Activated naive CD8-positive, alpha-beta T cell (primary cell): ENCODE measurements around the gene TEAD4.
"Not testable (repeated sequence)": the region's sequence is repeated elsewhere in the genome, so short reads cannot be mapped to it uniquely, and the experiment has no call there.

Experiments used
- H3K27ac Mint-ChIP-seq: one replicate; pipeline ENCODE4 v1.8.0; 2021; ENCODE audit warnings: mixed read lengths
- H3K27me3 Mint-ChIP-seq: one replicate; pipeline ENCODE4 v1.8.0; 2021; ENCODE audit warnings: mixed read lengths
- H3K36me3 Mint-ChIP-seq: one replicate; pipeline ENCODE4 v1.8.0; 2021; ENCODE audit warnings: mixed read lengths
- H3K4me1 Mint-ChIP-seq: one replicate; pipeline ENCODE4 v1.8.0; 2021; ENCODE audit warnings: low read depth, mixed read lengths
- H3K4me3 Mint-ChIP-seq: one replicate; pipeline ENCODE4 v1.8.0; 2021; ENCODE audit warnings: mild to moderate bottlenecking, mixed read lengths
- H3K9me3 Mint-ChIP-seq: one replicate; pipeline ENCODE4 v1.8.0; 2021; ENCODE audit warnings: low read depth, mixed read lengths

TEAD4 gene

DNA sequence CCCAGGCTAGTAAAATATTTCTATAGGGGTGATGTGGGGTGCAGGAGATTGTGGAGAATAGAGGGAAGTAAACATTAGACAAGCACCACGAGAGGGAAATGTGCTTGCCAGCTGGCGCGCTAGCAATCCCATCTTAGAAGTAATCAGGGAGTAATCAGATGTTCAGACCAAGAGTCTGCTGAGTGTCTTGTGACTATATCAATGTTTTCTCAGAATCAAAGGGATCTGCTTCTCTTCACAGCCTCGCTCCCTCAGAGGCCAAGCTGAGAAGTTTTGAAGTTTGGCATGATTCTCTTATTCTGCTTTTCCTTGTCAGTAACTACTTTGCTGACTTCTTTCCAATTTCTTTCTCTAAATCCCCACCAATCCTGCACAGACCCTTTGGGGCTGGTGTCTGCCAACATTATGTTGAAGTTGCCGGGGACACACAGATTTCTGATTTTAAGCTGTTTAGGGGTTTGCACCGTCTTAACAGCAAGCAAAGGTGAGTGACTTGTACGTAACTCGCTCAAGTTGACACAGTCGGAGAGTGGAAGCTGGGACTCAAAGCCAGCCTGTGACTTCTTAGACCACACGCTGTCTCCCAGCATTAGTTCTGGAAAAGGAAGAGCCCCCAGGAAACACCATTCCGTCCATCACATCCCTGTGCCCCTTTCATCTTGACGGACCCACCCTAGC is 96.0 kb downstream of the TEAD4 start:
- H3K27ac Mint-ChIP-seq = no peak overlapping the region

DNA sequence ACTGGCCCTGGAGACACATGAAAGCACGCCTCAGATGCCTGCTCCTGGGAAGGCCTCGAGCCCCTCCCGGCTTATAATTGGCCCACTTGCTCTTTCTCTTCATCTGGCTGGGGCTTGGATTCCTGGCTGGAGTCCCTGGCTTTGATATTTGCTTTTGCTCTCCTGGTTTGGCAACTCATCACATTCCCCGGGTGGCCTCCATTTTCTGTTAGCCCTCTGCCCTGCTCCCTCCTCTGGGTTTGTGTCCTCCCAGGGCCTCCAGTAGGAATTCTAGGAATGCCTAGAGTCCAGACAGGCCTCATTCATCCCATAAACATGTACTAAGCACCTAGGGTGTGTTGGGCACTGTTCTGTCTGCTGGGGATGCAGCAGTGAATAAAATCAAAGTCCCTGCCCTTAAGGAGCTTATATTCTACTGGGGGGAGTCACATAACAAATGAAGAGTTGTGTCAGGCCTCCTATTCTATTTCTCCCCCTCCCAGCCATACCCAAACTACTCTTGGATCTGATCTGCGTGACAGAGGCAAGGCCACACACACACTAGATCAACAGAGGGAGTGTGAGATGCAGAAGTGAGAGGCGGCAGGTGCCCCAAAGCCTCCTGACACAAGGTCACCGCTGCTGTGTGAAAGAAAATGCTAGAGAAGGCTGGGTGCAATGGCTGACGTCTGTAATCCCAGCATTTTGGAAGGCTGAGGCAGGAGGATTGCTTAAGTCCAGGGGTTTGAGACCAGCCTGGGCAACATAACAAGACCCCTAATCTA is 96.7 kb downstream of the TEAD4 start:
- Mint-ChIP-seq H3K9me3 (no peaks in the 10 kb centered on the region), H3K4me3 (no peak overlapping the region), H3K36me3 (no peaks in the 10 kb centered on the region), H3K27ac (no peak overlapping the region), H3K4me1 (no peaks in the 10 kb centered on the region), H3K27me3 (peaks cover 14% of the 10 kb centered on the region)

More for the DNA sequence above, 96.0 kb downstream of the TEAD4 start:
- Mint-ChIP-seq H3K36me3 (no peaks in the 10 kb centered on the region), H3K4me3 (no peak overlapping the region), H3K9me3 (no peaks in the 10 kb centered on the region), H3K27me3 (peaks cover 12% of the 10 kb centered on the region), H3K4me1 (no peaks in the 10 kb centered on the region)

DNA sequence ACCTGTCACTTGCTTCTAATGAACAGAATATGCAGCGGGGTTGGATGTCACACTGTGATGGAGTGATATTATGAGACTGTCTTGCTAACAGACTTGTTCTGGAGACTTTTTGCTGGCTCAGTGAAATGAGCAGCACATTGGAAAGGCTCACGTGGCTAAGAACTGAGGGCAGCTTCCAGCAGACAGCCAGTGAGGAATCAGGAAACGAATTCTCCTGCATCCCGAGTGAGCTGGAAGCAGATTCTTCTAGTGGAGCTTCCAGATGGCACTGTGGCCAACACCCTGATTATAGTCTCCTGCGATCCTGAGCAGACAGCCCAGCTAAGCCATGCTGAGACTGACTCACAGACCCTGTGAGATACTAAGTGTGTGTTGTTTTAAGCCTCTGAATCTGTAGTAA is 101.9 kb downstream of the TEAD4 start:
- Mint-ChIP-seq H3K4me3 (no peak overlapping the region), H3K27ac (no peak overlapping the region), H3K4me1 (no peaks in the 10 kb centered on the region), H3K36me3 (peaks cover 5% of the 10 kb centered on the region), H3K9me3 (peaks cover 4% of the 10 kb centered on the region), H3K27me3 (peaks cover 31% of the 10 kb centered on the region)

DNA sequence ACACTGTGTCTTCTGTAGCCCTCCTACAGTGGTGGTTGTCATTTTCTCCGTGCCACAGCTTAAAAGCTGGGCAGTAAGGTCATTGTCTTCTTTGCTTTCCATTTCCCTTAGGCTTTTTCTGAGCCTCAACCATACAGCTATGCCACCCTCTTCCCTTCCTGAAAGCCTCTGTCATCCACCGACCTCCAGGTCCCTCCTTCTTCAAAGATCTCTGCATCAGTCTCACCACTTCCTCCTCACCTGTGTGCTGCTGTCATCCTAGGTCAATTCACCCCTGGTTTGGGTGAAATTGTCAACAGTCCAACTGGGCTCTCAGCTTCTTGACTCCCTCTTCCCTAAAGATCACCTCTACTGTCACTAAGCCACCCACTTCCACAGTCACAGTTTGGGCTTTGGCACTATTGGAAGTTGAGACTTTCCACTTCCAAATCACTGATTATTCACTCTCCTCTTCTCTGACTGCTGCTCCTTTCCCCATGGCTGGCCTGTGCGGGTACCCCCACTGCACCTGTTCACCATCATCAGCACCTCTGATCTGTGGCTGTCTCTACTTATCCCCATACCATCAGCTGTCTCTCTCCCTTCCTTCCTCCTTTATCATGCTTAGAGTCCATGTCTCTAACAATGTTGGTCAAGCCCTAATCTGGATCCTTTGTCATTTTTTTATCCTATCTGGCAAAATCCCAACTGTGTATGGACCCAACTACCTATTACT is 102.5 kb downstream of the TEAD4 start:
- Mint-ChIP-seq H3K4me1 (no peaks in the 10 kb centered on the region), H3K27ac (no peak overlapping the region), H3K27me3 (peaks cover 30% of the 10 kb centered on the region), H3K4me3 (no peak overlapping the region), H3K9me3 (peaks cover 4% of the 10 kb centered on the region), H3K36me3 (peaks cover 5% of the 10 kb centered on the region)

DNA sequence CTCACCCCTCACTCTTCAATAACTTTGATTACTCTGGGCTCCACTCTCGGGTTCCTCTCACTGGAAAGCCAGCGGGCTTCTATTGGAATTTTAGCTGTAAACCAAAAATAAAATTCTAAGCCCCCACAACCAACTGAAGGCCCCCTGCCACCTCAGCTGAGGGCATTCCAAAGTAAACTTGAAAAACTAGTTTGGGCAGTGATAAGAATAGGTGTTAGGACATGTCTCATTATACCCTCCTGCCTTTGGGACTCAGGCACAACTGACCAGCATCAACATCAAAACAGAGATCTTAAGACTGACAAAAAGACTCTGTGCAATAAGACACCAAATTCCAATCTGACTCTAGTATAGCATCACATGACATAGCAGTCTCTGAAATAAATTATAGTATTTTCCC is 106.1 kb downstream of the TEAD4 start:
- H3K9me3 Mint-ChIP-seq = peaks cover 4% of the 10 kb centered on the region
- H3K27ac Mint-ChIP-seq = no peak overlapping the region

DNA sequence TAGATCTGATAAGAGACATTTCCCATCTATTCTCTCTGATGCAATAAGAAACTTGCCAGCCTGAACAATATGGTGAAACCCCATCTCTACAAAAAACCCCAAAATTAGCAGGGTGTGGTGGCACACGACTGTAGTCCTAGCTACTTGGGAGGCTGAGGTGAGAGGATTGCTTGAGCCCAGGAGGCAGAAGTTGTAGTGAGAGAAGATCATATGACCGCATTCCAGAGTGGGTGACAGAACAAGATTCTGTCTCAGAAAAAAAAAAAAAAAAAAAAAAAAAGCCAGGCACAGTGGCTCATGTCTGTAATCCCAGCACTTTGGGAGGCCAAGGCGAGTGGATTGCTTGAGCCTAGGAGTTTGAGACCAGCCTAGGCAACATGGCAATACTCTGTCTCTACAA is 106.6 kb downstream of the TEAD4 start:
- not testable (repeated sequence) for H3K4me1 Mint-ChIP-seq, H3K4me3 Mint-ChIP-seq, H3K36me3 Mint-ChIP-seq, H3K27ac Mint-ChIP-seq, H3K9me3 Mint-ChIP-seq
- peaks cover 29% of the 10 kb centered on the region for H3K27me3 Mint-ChIP-seq

More for the DNA sequence above, 106.1 kb downstream of the TEAD4 start:
- Mint-ChIP-seq H3K4me3 (no peak overlapping the region), H3K4me1 (no peaks in the 10 kb centered on the region), H3K36me3 (peaks cover 5% of the 10 kb centered on the region), H3K27me3 (peaks cover 31% of the 10 kb centered on the region)

DNA sequence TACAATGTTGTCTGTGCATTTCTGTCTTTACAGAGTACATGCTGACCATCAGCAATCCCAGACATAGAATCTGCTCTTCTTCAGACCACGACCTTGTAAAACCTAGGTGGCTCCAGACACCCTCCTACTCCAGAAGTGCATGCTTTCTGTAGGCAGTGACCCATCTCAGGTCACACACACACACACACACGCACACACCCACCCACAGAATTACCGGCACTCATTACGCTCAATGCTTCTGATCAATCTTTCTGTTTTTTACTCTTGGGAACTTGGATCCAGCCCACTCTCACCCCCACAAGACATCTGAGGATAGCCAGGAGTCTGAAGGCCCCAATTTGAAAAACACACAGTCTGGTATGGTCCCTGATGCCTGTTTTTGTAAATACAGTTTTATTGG is 110.5 kb downstream of the TEAD4 start:
- Mint-ChIP-seq H3K4me3 (no peak overlapping the region), H3K27me3 (peaks cover 12% of the 10 kb centered on the region), H3K27ac (no peak overlapping the region), H3K36me3 (no peaks in the 10 kb centered on the region), H3K4me1 (peaks cover 3% of the 10 kb centered on the region), H3K9me3 (no peaks in the 10 kb centered on the region)

DNA sequence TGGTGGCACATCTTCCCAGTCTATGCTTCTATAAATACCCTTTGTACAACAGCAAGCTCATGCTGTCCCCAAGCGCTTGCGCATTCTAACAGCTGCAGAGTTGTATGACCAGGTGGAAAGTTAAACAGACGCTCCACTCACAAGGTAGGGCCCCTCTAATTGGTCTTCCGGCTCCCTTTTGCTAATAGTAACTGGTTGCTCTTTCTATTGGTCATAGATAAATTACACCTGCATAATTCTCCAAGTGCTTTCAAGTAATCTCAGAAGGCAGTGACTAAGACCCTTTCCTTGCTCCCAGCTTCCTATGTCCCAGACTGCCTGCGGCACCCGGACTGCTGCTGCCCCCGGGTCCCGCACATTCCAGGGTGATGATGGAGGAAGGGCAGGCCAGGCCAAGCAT is 111.9 kb downstream of the TEAD4 start:
- H3K4me1 Mint-ChIP-seq = peaks cover 7% of the 10 kb centered on the region
- H3K27me3 Mint-ChIP-seq = peaks cover 12% of the 10 kb centered on the region
- no peaks in the 10 kb centered on the region for H3K9me3 Mint-ChIP-seq
- H3K27ac Mint-ChIP-seq = no peak overlapping the region
- no peaks in the 10 kb centered on the region for H3K36me3 Mint-ChIP-seq
- H3K4me3 Mint-ChIP-seq = no peak overlapping the region

DNA sequence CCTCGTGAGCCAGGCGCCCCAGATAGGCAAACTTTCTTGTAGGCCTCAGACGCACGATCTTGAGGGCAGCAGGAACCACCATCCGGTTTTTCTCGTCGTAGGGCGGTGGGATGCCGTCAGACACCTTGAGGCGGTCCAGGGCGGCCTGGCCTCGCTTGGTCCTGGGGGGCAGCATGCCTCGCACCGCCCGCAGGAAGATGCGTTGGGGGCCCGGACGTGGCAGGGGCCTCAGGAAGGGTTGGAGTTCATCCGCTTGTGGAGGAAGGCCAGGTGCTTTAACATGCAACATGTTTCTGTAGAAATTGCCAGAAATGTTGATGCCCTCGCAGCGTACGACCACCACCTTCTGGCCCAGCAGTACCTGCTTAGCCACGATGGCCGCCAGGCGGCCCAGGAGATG is 112.5 kb downstream of the TEAD4 start:
- peaks cover 12% of the 10 kb centered on the region for H3K27me3 Mint-ChIP-seq

DNA sequence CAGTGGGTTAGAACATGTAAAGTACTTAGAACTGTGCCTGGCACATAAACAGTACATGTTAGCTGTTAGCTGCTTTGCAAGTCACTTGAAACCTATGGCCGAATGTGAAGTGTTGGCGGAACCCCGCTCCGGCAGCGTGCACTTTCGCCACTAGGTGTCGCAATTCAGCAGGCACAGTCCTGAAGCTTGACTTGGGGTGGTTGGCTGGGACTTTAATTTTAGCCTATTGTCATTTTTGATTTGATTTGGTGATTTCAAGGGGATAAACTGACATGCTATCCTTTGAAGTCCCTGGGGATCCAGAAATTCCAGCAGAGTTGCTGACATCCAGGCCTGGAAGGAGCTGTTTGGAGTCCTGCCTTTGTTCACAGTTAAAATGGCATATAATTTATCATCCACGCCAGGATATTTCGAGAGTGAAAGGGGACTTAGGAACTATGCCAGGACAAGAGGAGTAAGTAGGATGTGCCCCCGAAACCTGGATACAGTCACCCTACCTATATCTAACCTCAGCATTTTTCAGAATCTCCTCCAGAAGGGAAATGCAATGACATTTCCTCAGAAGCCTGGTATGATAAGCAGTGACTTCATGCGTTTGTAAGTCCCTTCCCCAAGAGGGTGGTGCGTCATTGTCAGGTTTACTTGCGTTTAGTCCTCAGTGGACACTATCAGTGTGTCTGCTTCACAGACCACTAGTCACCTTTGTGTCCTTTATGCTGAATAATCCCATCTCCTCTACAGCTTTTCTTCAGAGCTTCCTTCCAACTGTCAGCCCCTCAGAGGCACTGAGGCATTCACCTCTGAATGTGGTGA is 114.4 kb downstream of the TEAD4 start:
- Mint-ChIP-seq H3K27ac (no peak overlapping the region), H3K4me3 (no peak overlapping the region), H3K36me3 (no peaks in the 10 kb centered on the region), H3K4me1 (peaks cover 14% of the 10 kb centered on the region), H3K27me3 (peaks cover 10% of the 10 kb centered on the region), H3K9me3 (no peaks in the 10 kb centered on the region)

More for the DNA sequence above, 112.5 kb downstream of the TEAD4 start:
- Mint-ChIP-seq H3K4me3 (no peak overlapping the region), H3K9me3 (no peaks in the 10 kb centered on the region), H3K4me1 (peaks cover 8% of the 10 kb centered on the region), H3K36me3 (no peaks in the 10 kb centered on the region), H3K27ac (no peak overlapping the region)

DNA sequence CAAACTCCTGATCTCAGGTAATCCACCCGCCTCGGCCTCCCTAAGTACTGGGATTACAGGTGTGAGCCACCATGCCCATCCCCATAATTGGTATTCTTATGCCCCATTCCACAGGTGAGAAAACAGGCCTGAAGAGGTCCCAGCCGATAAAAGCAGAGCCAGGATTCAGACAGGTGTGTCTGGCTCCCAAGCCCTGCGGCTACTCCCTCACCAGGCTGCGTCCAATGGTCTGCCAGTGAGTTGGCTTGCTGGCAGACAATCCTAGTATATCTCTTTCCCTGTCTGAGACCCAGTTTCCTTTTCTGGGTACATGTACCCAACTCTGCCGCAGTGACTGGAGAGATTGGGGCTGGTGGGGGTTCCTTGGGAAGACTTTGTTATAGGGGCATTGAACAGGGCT is 116.1 kb downstream of the TEAD4 start:
- Mint-ChIP-seq H3K9me3 (no peaks in the 10 kb centered on the region), H3K27me3 (peaks cover 5% of the 10 kb centered on the region)

DNA sequence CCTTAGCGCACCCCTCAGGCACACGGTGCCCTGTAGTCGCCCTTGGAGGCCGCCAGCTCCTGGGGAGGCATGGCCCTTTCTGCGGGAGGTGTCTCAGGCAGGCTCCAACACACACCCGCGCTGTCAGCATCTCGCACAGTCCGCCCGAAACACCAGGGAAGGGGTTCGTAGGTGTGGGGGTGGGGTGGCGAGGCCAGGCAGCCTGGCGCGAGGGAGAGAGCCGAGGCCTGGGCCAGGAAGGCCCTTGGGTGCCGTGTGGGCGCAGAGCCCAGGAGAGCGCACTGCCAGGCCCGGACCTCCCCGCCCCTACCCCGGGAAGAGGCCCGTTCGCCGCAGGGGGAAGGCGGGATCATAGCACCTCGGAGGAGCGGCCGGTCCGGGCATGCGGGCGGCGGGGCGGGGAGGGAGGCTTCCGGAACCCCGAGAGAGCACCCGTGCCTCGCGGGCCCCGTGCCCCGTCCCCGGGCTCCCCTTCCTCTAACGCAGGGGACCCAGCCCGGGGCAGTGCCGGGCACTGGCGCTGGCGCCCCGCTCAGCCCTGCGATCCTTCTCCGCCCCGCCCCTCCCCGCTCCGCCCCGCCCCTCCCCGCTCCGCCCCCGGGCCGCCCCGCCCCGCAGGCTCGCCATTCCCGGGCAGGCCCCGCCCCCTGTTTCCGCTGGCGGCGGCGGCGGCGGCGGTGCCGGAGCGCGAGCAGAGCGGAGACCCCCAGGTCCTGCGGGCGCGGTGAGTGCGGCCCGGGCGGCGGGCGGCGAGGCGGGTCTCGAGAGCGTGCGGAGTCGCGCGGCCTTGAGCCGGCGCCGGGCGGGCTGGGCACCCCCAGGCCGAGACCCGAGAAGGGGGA is 117.8 kb downstream of the TEAD4 start, which contains the start of gene TSPAN9:
Gene TSPAN9 (plus strand): TSS at position 650 of the 842 bp plus-strand sequence. CDS start 123,815 bp downstream, outside the sequence.
- H3K9me3 Mint-ChIP-seq = no peaks in the 10 kb centered on the region
- H3K27ac Mint-ChIP-seq = no peak within 1 kb of the TSS
- peaks cover 14% of the 10 kb centered on the region for H3K4me1 Mint-ChIP-seq
- H3K27me3 Mint-ChIP-seq = peaks cover 5% of the 10 kb centered on the region
- no peaks in the 10 kb centered on the region for H3K36me3 Mint-ChIP-seq
- peak within 1 kb of the TSS; percentile 82 for H3K4me3 Mint-ChIP-seq

More for the DNA sequence above, 116.1 kb downstream of the TEAD4 start:
- no peaks in the 10 kb centered on the region for H3K36me3 Mint-ChIP-seq
- H3K4me1 Mint-ChIP-seq = peaks cover 14% of the 10 kb centered on the region
- no peak overlapping the region for H3K27ac Mint-ChIP-seq
- H3K4me3 Mint-ChIP-seq = peak overlapping the region; percentile 51

DNA sequence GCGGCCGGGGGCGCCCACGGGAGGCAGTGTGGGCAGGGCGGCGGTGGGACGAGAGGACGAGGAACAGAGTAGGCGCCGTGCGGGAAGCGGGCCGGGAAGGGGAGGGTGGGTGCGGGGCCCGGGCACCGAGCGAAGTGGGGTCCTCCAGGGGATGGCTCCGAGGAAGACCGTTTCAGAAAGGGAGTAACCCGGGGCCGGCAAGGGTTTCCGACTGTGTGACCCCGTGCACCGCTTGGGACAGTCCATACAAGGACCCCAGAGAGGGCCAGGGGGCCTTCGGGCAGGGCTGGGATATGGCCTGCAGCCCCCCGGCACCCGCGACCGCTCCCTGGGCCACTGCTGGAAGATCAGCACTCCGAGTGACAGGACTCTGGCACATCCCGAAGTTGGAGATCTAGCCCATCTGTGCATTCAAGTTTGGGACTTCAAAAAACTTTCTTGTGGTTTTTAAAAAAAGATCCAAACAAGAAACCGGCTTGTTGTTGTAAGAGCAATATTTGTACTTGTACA is 118.4 kb downstream of the TEAD4 start:
- Mint-ChIP-seq H3K4me3 (peak overlapping the region; percentile 81), H3K36me3 (no peaks in the 10 kb centered on the region), H3K4me1 (peaks cover 14% of the 10 kb centered on the region), H3K9me3 (no peaks in the 10 kb centered on the region), H3K27me3 (peaks cover 5% of the 10 kb centered on the region), H3K27ac (no peak overlapping the region)
